T-helper 1 cell (primary cell): ENCODE measurements around the gene CRK.
"Not testable (repeated sequence)": the region's sequence is repeated elsewhere in the genome, so short reads cannot be mapped to it uniquely, and the experiment has no call there.

Experiments
- DNase-seq, 5 donors: peaks; one replicate each; pipeline ENCODE4 v3.0.0-alpha.2; 2012 to 2020

The CRK gene

DNA sequence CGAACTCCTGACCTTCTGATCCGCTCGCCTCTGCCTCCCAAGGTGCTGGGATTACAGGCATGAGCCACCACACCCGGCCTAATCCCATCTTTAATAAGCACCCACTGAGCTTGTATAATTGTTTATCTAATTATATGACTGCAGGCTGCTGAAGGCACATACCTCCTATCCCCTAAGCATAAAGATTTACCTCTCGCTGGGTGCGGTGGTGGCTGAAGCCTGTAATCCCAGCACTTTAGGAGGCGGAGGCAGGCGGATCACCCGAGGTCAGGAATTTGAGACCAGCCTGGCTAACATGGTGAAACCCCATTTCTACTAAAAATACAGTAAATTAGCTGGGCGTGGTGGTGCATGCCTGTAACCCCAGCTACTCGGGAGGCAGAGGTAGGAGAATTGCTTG is 35.9 kb downstream of the CRK start:
- DNase-seq, result no peak

DNA sequence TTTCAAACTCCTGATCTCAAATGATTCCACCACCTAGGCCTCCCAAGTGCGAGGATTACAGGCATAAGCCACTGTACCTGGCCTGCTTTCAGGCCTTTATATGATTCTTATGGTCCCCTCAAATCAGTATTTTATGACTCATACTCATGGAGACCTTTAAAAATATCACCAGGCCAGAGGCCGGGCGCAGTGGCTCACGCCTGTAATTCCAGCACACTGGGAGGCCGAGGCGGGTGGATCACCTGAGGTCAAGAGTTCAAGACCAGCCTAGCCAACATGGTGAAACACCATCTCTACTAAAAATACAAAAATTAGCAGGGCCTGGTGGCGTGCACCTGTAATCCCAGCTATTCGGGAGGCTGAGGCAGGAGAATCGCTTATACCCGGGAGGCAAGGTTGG is 37.6 kb downstream of the CRK start:
- not testable (repeated sequence) for DNase-seq

DNA sequence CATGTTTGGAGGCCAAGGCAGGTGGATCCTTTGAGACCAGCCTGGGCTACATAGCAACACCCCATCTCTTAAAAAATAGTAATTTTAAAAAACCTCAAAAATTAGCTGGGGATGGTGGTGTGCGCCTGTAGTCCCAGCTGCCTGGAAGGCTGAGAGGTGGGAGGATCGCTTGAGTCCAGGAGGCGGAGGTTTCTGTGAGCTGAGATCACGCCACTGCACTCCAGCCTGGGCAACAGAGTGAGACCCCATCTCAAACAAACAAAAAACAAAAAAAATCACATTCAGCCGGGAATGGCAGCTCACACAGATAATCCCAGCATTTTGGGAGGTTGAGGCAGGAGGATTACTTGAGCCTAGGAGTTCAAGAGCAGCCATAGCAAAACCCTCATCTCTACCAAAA is 39.6 kb downstream of the CRK start:
- DNase-seq, result no peak

DNA sequence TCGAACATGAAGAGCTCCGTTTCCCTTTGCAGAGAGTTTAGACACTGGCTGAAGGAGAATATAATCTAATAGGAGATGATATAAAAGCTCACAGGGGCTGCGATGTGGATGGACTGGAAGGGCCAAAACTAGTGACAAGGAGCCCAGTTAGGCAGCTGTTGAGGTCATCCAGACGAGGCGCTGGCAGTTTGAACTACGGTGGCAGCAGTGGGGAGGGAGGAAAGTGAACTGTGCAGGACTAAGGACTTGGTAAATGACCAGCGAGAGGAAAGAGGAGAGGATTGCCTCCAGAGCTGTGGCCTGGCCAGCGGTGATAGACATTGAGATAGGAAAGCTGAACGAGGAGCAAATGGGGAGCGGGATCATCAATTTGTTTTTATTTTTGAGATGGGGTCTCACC is 41.4 kb downstream of the CRK start:
- DNase-seq, result no peak

DNA sequence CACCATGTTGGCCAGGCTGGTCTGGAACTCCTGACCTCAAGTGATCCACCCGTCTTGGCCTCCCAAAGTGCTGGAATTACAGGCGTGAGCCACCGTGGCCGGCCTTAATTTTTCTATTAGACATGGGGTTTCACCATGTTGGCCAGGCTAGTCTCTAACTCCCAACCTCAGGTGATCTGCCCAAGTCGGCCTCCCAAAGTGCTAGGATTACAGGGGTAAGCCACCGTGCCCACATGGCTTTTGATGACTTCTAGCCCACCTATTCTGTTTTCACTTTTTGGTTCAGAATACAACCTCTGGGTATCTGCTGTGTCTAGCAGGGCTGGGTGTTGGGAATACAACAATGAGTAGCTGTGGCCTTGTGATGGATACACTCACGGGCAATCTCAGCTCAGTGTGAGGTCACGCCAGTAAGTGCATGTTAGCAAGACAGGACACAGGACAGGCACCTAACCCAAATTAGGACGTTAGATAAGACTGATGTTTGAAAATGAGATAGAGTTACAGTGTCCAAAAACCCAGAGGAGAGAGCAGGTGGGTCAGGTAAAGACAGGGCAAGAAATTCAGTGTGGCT is 41.9 kb downstream of the CRK start:
- DNase-seq, result no peak

DNA sequence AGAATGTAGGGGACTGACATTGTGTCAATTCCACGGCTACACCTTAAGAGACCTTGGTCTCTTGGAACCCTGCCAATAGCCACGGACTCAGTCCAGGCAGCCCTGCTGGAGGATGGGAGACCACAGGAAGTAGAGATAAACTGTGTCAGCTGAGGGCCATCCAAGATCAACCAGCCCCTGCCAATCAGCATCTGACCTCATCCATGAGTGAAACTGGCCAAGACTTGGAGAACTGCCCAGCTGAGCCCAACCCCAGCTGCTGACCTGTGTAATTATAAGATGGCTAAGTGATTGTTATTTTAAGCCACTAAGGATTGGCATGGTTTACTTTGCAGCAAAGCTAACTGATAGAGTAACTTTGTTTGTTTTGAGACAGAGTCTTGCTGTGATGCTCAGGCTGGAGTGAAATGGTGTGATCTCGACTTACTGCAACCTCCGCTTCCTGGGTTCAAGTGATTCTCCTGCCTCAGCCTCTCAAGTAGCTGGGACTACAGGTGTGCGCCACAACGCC is 42.7 kb downstream of the CRK start:
- DNase-seq, result no peak

DNA sequence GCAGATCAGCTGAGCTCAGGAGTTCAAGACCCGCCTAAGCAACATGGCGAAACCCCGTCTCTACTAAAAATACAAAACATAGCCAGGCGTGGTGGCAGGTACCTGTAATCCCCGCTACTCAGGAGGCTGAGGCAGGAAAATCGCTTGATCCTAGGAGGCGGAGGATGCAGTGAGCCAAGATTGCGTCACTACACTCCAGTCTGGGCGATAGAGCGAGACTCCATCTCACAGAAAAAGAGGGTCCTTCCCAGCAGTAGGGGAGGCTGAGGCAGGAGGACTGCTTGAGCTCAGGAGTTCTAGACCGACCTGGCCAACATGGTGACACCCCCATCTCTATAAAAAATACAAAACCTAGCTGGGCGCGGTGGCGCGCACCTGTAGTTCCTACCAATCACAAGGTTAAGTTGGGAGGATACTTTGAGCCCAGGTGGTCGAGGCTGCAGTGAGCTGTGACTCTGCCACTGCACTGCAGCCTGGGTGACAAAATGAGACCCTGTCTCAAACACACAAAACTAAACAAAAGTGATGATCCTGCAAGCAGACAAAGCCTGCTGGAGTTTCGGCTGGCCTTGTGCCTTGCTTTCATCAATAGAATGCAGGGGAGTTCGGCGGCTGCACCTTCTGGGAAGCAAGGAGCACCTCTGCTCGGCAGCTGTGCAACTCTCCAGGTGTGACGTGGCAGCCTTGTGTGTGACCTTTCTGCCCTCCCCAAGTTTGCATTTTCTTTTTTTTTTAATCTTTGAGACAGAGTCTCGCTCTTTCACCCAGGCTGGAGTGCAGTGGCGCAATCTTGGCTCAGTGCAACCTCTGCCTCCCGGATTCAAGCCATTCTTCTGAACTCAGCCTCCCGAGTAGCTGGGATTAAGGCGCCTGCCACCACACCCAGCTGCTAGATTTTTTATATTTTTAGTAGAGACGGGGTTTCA is 43.6 kb downstream of the CRK start:
- DNase-seq, result no peak

DNA sequence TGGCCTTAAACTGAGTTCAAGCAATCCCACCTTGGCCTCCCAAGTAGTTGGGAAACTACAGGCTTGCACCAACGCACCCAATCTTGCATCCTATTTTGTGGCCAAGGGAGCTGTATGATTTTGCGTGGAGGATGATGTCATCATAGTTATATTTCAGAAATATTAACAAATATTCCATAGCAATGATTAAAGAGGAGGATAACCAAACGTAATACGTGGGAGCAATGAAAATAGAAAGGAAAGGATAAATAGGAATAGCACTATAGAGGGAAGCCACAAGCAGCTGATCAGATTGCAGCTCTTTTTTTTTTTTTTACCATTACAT is 53.8 kb downstream of the CRK start:
- DNase-seq, result no peak

DNA sequence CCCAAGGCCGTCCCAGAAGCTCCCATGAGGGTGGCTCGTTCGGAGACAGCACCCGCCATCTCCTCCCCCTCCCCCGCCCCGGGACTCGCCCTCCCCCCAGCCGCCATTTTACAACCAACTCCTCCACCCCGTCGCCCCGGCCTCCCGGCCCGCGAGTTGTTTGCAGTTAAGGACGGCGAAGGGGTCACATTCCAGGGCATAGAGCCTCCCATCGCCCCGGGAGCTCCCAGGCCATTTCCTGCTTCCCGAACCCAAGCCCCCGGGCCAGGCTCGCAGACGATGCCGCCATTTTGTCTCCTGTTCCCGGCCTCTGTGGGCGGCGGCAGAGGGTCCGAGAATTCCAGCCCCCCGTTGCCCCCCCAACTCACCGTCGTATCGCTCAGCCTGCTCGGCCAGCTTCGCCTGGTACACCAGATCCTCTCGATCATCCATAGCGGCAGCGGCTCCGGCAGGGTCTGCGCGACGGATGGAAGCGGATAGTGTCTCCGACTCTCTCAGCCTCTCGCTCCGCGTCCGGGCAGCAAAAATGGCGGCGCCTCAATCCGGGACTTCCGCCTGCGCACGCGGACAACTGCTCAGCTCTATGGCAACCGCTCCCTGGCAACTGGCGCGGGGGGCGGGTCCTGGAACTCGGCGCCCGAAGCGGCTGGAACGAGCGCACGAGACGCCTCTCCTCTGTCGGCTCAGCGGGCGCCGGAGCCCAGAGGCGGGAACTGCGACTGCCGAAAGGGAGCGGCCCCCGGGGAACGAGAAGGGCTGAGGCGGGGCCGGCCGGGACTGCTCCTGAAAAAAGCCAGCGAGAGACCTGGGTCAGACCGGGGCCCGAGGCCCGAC is 56.1 kb downstream of the CRK start, which contains the start of gene YWHAE:
YWHAE (minus strand) TSS at position 544 of the 834 bp plus-strand sequence; CDS start at position 432, 112 bp downstream.
- DNase-seq, result peak; percentile 91 to 95 (median 94)

DNA sequence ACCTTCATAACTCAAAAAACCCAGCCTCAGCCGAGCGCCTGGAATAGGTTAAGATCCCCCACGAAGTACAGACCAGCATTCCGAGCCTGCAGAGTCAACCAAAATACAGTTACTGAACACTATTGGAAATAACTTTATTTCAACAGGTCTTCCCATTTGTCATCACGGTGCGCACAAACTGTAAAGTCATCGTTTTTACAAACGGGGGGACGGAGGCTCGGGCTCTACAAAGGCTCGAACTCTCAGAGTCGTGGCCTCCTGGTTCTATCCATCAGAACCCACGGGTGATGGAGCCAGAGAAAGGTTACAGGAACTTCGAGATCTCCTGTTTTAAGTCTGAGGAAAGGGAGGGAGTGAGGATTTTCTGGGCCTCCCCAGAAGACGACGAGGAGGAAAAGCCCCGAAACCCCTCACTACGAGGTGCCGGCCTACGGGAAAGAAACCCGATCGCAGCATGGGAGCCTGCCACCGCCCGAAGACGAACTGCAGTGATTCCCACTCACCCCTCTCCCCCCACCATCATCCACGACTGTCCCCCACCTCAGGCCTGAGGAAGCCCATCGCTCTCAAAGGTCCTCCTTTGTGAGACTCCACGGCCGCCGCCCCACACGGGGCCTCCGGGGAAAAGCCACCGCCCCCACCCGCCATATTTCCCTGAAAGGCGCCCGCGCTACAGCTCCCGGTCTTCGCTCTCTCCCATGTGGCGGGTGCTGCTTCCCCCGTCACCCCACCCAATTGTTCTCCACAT is 56.9 kb downstream of the CRK start:
- peak in 2 of 5 donors; percentile 27 to 38 for DNase-seq

DNA sequence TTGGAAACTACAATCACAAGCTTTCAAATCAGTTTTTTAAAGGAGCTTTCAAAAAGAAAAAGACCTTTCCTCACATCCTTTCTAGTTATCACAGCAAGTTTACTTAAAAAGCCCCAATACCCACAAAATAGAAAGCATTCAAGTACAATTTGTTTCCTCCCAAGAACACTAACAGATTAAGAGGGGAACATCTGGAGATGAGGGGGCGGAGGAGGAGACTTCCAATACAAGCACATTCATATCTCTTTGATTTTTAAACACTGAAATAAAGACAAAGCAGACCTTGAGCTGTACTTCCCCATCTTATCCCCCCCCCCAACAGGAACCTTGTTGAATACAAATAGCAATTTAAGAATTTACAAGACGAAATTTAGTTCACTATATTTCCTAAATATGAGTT is 58.0 kb downstream of the CRK start:
- no peak for DNase-seq

DNA sequence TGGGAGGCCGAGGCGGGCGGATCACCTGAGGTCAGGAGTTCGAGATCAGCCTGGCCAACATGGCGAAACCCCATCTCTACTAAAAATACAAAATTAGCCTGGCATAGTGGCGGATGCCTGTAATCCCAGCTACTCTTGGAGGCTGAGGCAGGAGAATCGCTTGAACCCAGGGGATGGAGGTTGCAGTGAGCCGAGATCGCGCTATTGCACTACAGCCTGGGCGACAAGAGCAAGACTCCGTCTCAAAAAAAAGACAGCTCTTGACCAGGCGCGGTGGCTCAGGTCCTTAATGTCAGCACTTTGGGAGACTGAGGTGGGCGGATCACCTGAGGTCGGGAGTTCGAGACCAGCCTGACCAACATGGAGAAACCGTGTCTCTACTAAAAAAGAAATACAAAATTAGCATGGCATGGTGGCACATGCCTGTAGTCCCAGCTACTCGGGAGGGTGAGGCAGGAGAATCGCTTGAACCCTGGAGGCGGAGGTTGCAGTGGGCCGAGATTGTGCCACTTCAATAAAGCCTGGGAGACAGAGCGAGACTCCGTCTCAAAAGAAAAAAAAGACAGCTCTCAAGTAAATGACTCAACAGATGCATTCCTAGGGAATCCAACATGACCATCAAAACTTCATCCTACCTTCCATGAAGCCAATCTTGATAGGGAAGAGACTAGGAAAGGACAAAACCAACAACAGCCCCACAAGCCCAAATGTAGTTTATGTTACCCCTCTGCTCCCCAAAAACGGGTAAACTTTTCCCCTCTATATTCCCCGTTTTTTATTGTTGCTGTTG is 60.0 kb downstream of the CRK start:
- not testable (repeated sequence) for DNase-seq

DNA sequence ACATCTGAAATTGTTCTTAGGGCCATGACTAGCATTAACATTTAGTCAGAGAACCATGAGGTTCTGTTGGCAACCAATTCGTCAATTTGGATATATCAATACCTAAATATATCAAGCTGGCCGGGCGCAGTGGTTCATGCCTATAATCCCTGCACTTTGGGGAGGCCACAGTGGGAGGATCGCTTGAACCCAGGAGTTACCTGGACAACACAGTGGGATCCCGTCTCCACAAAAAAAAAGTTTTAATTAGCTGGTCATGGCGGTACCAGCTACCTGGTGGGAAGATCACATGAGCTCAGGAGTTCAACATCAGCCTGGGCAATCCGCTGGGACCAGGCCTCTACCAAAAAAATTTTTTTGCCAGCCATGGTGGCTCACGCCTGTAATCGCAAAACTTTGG is 64.5 kb downstream of the CRK start:
- DNase-seq, result no peak

DNA sequence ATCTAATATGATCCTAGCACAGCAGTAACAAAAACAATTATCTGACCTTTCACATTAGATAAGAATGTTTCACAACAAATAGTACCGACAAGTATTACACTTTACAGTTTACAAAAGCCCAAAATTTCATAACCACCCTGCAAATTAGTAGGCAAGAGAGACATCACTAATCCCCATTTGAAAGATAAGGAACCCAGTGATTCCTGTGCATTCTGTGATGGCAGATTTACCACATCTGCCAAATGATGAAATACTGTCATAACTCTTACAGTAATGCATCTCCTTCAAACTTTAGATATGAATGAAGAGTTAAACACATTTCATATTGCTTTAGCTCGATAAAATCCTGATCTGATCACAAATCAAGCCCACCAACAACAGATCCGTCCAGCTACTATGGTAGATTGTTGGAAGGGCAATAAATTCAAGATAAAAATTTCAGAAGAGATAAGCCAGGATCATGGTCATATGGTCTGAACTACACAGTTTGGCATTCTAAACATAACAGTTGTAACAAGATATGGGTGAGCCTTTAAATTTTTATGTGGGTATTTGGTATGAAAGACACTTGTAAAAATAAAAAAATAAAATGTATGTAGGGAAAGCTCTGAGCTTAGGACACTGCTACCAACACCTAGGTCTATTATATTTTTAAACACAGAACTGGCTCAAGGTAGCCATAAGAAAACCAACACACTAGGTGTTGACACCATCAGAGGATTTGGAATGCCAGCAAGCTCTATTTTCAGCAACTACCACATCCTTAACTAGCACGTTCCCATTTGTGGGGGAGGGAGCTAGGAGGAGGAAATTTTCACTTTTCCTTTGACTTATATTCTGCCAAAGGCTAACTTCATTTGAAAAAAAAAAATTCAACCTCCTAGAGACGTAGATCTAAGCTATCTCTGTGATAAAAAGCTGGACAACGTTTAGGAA is 65.3 kb downstream of the CRK start:
- DNase-seq, result no peak

DNA sequence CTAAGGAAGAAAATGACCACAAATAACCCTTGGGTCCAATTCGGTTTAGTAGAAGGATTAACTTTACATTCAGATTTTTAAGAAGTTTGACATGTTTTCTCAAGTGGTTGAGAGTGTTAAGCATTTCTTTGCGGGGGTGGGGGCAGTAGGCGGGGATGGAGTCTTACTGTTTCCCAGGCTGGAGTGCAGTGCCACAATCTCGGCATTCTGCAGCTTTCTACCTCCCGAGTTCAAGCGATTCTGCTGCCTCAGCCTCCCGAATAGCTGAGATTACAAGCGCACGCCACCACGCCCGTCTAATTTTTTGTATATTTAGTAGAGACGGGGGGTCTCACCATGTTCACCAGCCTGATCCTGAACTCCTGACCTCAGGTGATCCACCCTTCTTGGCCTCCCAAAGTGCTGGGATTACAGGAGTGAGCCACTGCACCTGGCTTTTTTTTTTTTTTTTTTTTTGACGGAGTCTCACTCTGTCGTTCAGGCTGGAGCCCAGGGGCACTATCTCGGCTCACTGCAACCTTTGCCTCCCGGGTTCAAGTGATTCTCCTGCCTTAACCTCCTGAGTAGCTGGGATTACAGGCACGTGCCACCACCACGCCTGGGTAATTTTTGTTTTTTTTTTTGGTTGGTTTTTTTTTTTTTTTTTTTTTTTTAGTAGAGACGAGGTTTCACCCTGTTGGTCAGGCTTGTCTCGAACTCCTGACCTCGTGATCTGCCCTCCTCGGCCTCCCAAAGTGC is 68.4 kb downstream of the CRK start:
- not testable (repeated sequence) for DNase-seq

DNA sequence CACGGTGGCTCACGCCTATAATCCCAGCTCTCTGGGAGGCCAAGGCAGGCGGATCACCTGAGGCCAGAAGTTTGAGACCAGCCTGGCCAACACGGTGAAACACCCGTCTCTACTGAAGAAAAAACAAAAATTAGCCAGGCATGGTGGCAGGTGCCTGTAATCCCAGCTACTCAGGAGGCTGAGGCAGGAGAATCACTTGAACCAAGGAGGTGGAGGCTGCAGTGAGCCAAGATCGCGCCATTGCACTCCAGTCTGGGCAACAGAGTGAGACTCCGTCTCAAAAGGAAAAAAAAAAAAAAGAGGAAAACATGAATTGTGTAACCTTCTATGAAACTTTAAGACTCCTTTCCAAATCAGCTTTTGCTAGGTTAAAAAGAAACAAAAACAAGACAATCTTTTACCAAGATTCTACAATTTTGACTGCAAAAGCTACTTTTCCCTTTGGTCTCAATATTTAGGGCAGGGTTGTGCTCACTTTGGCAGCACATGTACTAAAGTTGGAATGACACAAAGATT is 69.3 kb downstream of the CRK start:
- DNase-seq, result not testable (repeated sequence)

DNA sequence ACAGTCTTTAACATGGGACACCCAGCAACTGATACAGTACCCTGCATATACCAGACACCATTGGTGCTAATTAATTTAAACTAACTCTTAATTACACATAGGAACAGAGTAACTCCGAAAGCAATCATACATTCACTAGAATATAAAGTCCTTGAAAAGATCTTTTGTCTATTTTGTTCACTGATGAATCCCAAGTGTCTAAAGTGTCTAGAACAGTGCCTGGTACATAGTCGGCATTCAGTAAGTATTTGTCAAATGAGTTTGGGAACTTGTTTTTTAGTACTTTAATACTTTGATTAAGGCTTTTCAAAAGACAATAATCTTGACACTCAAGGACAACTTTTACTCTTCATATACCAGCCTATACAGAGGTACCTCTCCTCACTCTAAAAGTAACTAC is 69.8 kb downstream of the CRK start:
- no peak for DNase-seq

DNA sequence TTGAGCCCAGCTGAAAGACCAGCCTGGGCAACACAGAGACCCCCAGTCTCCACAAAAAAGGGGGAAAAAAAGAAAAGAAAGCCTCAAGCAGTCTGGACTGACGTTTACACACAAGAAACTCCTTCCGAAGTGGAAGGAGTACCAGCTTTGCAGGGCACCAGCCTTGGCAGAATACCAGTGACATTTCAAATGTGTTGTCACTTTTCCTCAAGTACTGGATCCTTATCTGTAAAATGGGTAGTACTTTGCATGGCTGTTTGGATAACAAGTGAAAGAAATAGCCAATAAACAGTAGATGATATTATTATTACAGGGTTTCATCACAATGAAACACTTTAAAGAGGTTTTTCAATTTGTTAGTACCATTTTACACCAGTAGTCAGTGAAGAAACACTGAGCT is 70.2 kb downstream of the CRK start:
- DNase-seq, result no peak

DNA sequence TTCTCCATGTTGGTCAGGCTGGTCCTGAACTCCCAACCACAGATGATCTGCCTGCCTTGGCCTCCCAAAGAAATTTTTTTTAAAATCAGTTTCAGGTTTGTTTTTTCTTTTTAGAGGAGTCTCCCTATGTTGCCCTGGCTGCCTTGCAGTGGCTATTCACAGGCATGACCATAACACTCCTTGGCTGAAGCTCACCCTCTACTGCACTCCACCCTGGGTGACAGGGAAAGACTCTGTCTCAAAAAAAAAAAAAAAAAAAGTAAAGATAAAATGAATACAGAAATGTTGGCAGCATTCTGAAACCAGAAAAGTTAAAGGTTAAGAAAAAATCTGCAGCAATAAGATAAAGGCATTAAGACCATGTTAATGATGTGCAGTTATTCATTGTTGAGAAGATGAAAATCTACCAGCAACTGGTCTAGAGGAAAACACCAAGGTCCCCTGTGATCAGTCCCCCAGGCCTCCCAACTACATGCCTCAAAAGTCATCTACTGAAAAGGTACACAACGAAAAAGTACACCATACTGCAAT is 71.1 kb downstream of the CRK start:
- DNase-seq, result no peak
